SK-N-SH treated with all-trans-retinoic acid at 6 μM for 48 hours (cell line): ENCODE data around the gene CLEC16A.

Experiments
- ATAC-seq: fragments of 200-7000 bp; cut with Tn5 transposase; 3 replicates; pipeline ENCODE4 v1.9.1; 2020; ENCODE audit warnings: mild to moderate bottlenecking, moderate library complexity
- ARNTL ChIP-seq: fragments of 450-650 bp; formaldehyde crosslinking; IDR thresholded peaks from 2 replicates; pipeline ENCODE4 v1.5.0; 2020; ENCODE audit warnings: low read depth, mild to moderate bottlenecking, moderate library complexity, borderline replicate concordance
- BACH2 ChIP-seq: fragments of 250-450 bp; sonication (Bioruptor Pico); IDR thresholded peaks from 2 replicates; pipeline ENCODE4 v1.9.0; 2021; ENCODE audit warnings: mild to moderate bottlenecking, borderline replicate concordance
- CSDC2 ChIP-seq: fragments of 250-450 bp; sonication (Bioruptor Pico); IDR thresholded peaks from 2 replicates; pipeline ENCODE4 v1.5.0; 2020; ENCODE audit warnings: mild to moderate bottlenecking, moderate library complexity
- ESRRG ChIP-seq: fragments of 250-450 bp; sonication (Bioruptor Pico); IDR thresholded peaks from 2 replicates; pipeline ENCODE4 v1.6.1; 2021; ENCODE audit warnings: mild to moderate bottlenecking
- GLIS3 ChIP-seq: fragments of 250-450 bp; sonication (Bioruptor Pico); IDR thresholded peaks from 2 replicates; pipeline ENCODE4 v1.5.0; 2020; ENCODE audit warnings: mild to moderate bottlenecking, moderate library complexity
- ISL1 ChIP-seq: fragments of 250-450 bp; sonication (Bioruptor Pico); IDR thresholded peaks from 2 replicates; pipeline ENCODE4 v2.1.2; 2022; ENCODE audit warnings: mild to moderate bottlenecking, moderate library complexity
- OSR1 ChIP-seq: fragments of 250-450 bp; sonication (Bioruptor Pico); IDR thresholded peaks from 2 replicates; pipeline ENCODE4 v1.8.0; 2022; ENCODE audit warnings: moderate library complexity, mild to moderate bottlenecking, inconsistent platforms
- PPARA ChIP-seq: fragments of 250-450 bp; sonication (Bioruptor Pico); IDR thresholded peaks from 2 replicates; pipeline ENCODE4 v1.5.0; 2020; ENCODE audit warnings: mild to moderate bottlenecking, borderline replicate concordance
- RARB ChIP-seq: fragments of 250-450 bp; sonication (Bioruptor Pico); IDR thresholded peaks from 2 replicates; pipeline ENCODE4 v1.8.0; 2021; ENCODE audit warnings: mild to moderate bottlenecking, moderate library complexity
- TCF4 ChIP-seq: fragments of 250-450 bp; sonication (Bioruptor Pico); IDR thresholded peaks from 2 replicates; pipeline ENCODE4 v1.8.0; 2021; ENCODE audit warnings: mild to moderate bottlenecking, moderate library complexity, borderline replicate concordance
- TOX ChIP-seq: fragments of 250-450 bp; sonication (Bioruptor Pico); IDR thresholded peaks from 2 replicates; pipeline ENCODE4 v1.8.0; 2021; ENCODE audit warnings: mild to moderate bottlenecking, moderate library complexity, borderline replicate concordance
- ZC3H10 ChIP-seq: fragments of 250-450 bp; sonication (Bioruptor Pico); IDR thresholded peaks from 2 replicates; pipeline ENCODE4 v1.5.1; 2021; ENCODE audit warnings: mild to moderate bottlenecking, moderate library complexity
- ZFP3 ChIP-seq: fragments of 250-450 bp; sonication (Bioruptor Pico); IDR thresholded peaks from 2 replicates; pipeline ENCODE4 v1.5.0; 2020; ENCODE audit warnings: mild to moderate bottlenecking, moderate library complexity
- ZFP30 ChIP-seq: fragments of 450-650 bp; formaldehyde crosslinking; IDR thresholded peaks from 2 replicates; pipeline ENCODE4 v1.5.0; 2022; ENCODE audit warnings: mild to moderate bottlenecking, moderate library complexity
- ZNF565 ChIP-seq: fragments of 450-650 bp; formaldehyde crosslinking; conservative IDR thresholded peaks from 2 replicates; pipeline ENCODE4 v1.5.0; 2020; ENCODE audit warnings: low read depth, mild to moderate bottlenecking, moderate library complexity
- ZNF70 ChIP-seq: fragments of 450-650 bp; formaldehyde crosslinking; IDR thresholded peaks from 2 replicates; pipeline ENCODE4 v1.5.0; 2020; ENCODE audit warnings: mild to moderate bottlenecking, moderate library complexity
- TF ChIP-seq, protein P1 (sequence below): fragments of 250-450 bp; sonication (Bioruptor Pico); IDR thresholded peaks from 2 replicates; pipeline ENCODE4 v1.5.1; 2020; ENCODE audit warnings: low read depth, mild to moderate bottlenecking, moderate library complexity
- TF ChIP-seq, protein P2 (sequence below): fragments of 250-450 bp; sonication (Bioruptor Pico); IDR thresholded peaks from 2 replicates; pipeline ENCODE4 v1.5.1; 2021; ENCODE audit warnings: mild to moderate bottlenecking, moderate library complexity
- TF ChIP-seq, protein P3 (sequence below): fragments of 250-450 bp; sonication (Bioruptor Pico); IDR thresholded peaks from 2 replicates; pipeline ENCODE4 v1.5.0; 2020; ENCODE audit warnings: mild to moderate bottlenecking, moderate library complexity
- TF ChIP-seq, protein P4 (sequence below): fragments of 250-450 bp; sonication (Bioruptor Pico); IDR thresholded peaks from 2 replicates; pipeline ENCODE4 v1.8.0; 2020; ENCODE audit warnings: mild to moderate bottlenecking, moderate library complexity, borderline replicate concordance

CLEC16A gene

DNA sequence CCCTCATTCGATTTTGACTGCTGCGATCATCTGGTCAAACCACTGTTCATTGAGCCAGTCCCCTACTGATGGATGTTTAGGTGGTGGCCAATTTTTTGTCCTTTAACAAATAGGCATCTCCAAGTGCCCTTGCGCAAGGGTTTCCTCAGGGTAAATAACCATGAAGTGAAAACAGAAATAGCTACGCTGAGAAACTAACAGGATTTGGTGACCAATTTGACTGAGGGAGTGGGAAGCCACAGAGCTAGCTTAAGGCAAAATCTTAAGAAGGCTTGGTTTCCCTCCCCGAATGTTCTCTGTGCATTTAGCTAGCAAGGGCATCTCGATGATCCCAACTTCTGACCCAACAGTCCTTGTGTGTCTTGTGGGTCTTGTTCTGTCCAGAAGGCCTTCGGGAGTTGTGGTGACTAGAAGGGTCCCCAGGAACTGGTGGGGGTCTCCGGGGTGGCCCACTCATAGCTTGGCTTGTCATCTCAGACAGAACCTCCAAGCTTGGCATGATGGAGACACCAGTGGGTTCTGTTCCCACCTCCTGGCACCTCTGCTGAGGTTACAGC is 194.5 kb downstream of the CLEC16A start (continued):
- TF ChIP-seq ZFP30 (CRISPR knock-in tag), result no peak

DNA sequence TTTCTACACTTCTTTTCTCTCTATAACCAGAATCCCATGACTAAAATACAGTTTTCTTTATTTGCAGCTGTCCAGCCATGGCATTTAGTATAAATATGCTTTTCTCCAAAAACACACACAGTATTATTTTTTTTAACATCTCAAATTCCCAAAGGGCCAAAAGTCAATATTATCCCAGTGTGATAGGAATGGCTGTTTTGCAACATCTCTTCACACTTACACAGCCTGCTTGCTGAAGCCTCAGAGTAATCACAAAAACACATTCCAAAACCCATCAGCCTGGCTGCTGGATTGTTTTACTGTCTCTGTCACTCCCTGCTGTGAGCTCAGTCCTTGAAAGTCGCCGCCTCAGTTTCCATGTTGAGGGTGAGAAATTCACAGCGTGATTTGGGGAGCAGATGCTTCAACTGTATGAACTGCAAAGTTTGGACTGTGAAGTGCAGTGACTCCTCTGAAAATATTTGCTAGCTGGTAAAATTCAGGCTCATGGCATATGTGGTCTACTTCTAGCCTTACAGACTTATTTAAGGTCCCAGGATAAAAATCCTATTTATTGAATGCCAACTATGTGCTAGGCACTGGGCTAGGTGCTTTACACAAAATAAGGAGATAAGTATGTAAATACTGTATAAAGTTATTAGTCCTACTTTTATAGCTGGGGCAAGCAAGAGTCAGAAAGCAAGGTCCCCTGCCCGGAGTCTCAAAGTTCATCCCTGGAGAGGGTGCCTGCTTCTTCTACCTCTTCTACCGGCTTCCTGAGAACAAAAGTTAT is 195.1 kb downstream of the CLEC16A start:
- no peak for ATAC-seq
- TF ChIP-seq ZFP3 (no peak), ZC3H10 (CRISPR knock-in tag) (no peak), RARB (no peak), GLIS3 (CRISPR knock-in tag) (no peak), ZNF565 (CRISPR knock-in tag) (no peak), ISL1 (no peak)
- TF ChIP-seq, protein P1, sequence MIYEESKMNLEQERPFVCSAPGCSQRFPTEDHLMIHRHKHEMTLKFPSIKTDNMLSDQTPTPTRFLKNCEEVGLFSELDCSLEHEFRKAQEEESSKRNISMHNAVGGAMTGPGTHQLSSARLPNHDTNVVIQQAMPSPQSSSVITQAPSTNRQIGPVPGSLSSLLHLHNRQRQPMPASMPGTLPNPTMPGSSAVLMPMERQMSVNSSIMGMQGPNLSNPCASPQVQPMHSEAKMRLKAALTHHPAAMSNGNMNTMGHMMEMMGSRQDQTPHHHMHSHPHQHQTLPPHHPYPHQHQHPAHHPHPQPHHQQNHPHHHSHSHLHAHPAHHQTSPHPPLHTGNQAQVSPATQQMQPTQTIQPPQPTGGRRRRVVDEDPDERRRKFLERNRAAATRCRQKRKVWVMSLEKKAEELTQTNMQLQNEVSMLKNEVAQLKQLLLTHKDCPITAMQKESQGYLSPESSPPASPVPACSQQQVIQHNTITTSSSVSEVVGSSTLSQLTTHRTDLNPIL, result no peak
- TF ChIP-seq, protein P2, sequence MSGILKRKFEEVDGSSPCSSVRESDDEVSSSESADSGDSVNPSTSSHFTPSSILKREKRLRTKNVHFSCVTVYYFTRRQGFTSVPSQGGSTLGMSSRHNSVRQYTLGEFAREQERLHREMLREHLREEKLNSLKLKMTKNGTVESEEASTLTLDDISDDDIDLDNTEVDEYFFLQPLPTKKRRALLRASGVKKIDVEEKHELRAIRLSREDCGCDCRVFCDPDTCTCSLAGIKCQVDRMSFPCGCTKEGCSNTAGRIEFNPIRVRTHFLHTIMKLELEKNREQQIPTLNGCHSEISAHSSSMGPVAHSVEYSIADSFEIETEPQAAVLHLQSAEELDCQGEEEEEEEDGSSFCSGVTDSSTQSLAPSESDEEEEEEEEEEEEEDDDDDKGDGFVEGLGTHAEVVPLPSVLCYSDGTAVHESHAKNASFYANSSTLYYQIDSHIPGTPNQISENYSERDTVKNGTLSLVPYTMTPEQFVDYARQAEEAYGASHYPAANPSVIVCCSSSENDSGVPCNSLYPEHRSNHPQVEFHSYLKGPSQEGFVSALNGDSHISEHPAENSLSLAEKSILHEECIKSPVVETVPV (CRISPR knock-in tag), result no peak
- TF ChIP-seq, protein P3, sequence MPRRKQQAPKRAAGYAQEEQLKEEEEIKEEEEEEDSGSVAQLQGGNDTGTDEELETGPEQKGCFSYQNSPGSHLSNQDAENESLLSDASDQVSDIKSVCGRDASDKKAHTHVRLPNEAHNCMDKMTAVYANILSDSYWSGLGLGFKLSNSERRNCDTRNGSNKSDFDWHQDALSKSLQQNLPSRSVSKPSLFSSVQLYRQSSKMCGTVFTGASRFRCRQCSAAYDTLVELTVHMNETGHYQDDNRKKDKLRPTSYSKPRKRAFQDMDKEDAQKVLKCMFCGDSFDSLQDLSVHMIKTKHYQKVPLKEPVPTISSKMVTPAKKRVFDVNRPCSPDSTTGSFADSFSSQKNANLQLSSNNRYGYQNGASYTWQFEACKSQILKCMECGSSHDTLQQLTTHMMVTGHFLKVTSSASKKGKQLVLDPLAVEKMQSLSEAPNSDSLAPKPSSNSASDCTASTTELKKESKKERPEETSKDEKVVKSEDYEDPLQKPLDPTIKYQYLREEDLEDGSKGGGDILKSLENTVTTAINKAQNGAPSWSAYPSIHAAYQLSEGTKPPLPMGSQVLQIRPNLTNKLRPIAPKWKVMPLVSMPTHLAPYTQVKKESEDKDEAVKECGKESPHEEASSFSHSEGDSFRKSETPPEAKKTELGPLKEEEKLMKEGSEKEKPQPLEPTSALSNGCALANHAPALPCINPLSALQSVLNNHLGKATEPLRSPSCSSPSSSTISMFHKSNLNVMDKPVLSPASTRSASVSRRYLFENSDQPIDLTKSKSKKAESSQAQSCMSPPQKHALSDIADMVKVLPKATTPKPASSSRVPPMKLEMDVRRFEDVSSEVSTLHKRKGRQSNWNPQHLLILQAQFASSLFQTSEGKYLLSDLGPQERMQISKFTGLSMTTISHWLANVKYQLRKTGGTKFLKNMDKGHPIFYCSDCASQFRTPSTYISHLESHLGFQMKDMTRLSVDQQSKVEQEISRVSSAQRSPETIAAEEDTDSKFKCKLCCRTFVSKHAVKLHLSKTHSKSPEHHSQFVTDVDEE (CRISPR knock-in tag), result no peak

DNA sequence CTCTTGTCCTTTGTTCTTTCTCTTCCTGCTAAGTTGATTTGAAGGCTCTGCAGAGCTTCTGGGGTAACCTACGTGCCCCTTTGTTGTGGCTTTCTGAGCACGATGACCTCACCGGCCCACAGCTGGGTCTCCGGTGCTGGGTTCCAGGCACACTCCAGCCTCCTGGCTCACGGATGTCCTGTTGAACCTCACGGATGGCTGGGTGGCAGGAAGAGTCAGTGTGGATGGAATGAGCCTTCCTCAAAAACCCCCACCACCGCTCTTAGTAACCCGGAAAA is 195.7 kb downstream of the CLEC16A start:
- TF ChIP-seq ISL1, result no peak
- no peak for TF ChIP-seq ZNF565 (CRISPR knock-in tag)
- no peak for TF ChIP-seq ESRRG (CRISPR knock-in tag)
- no peak for TF ChIP-seq ZFP30 (CRISPR knock-in tag)
- no peak for TF ChIP-seq TCF4 (CRISPR knock-in tag)
- TF ChIP-seq, protein P4, sequence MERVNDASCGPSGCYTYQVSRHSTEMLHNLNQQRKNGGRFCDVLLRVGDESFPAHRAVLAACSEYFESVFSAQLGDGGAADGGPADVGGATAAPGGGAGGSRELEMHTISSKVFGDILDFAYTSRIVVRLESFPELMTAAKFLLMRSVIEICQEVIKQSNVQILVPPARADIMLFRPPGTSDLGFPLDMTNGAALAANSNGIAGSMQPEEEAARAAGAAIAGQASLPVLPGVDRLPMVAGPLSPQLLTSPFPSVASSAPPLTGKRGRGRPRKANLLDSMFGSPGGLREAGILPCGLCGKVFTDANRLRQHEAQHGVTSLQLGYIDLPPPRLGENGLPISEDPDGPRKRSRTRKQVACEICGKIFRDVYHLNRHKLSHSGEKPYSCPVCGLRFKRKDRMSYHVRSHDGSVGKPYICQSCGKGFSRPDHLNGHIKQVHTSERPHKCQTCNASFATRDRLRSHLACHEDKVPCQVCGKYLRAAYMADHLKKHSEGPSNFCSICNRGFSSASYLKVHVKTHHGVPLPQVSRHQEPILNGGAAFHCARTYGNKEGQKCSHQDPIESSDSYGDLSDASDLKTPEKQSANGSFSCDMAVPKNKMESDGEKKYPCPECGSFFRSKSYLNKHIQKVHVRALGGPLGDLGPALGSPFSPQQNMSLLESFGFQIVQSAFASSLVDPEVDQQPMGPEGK, result no peak
- TF ChIP-seq ZFP3, result no peak
- TF ChIP-seq, protein P2 (CRISPR knock-in tag), result no peak
- TF ChIP-seq, protein P3 (CRISPR knock-in tag), result no peak
- TF ChIP-seq TOX (CRISPR knock-in tag), result no peak
- TF ChIP-seq GLIS3 (CRISPR knock-in tag), result no peak
- TF ChIP-seq ZNF70, result no peak
- no peak for TF ChIP-seq ZC3H10 (CRISPR knock-in tag)
- TF ChIP-seq PPARA (CRISPR knock-in tag), result no peak
- no peak for TF ChIP-seq ARNTL (CRISPR knock-in tag)
- TF ChIP-seq, protein P1, result no peak
- TF ChIP-seq BACH2 (CRISPR knock-in tag), result no peak
- TF ChIP-seq CSDC2 (CRISPR knock-in tag), result no peak
- no peak for TF ChIP-seq OSR1 (CRISPR knock-in tag)

More for the DNA sequence above, 195.7 kb downstream of the CLEC16A start:
- no peak for ATAC-seq
